ENCODE results near the gene TSPAN5.

- TF ChIP-seq CTCF (IDR thresholded peaks at IDR 0.05) (no peak), POLR2A (IDR thresholded peaks at IDR 0.05) (no peak), POLR2AphosphoS5 (IDR thresholded peaks at IDR 0.05) (no peak)
Observed at GRCh38 chr4:98673978-98674377, 15.6 kb upstream of the TSPAN5 start.

Data from breast epithelium (tissue), 3 donors.